ENCODE measurements around the gene EHMT2.
"Not testable (repeated sequence)": the region's sequence is repeated elsewhere in the genome, so short reads cannot be mapped to it uniquely, and the experiment has no call there.

EHMT2 gene

DNA sequence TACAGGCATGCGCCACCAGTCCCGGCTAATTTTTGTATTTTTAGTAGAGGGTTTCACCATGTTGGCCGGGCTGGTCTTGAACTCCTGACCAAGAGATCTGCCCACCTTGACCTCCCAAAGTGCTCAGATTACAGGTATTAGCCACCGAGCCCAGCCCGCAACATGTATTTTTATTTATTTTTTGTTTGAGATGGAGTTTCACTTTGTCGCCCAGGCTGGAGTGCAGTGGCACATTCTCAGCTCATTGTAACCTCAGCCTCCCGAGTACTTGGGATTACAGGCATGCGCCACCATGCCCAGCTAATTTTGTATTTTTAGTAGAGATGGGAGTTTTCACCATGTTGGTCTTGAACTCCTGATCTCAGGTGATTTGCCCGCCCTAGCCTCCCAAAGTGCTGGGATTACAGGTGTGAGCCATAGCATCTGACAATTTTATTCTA, 59.4 kb downstream of the EHMT2 start:
- not testable (repeated sequence) for DNase-seq (ENCODE audit: low read depth in 3 of 3)

DNA sequence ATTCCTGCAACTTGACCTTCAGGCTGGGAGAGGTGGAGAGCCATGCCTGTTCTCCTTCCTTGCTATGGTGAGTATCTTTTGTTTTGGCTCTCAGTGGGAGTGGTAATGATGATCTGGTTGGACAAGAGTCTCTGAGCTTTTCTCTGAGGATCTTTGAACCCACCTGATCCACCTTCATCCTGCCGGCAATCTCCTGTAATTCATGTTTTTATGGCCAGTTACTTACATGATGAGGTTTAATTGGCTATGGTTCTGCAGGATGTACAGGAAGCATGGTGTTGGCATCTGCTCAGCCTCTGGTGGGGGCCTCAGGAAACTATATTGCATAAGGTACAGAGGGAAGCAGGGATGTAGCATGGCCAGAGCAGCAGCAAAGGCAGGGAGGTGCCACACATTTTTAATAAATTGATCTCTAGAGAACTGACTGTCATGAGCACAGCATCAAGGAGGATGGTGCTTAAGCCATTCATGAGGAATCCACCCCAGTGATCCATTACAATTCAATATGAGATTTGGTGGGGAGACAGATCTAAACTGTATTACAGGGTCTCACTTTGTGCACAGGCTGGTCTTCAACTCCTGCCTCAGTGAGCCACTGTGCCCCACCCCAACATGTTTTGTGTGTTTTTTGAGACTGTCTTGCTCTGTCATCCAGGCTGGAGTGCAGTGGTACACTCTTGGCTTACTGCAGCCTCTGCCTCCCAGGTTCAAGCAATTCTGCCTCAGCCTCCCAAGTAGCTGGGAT, 60.0 kb downstream of the EHMT2 start:
- no peak for DNase-seq (ENCODE audit: low read depth in 3 of 3)

DNA sequence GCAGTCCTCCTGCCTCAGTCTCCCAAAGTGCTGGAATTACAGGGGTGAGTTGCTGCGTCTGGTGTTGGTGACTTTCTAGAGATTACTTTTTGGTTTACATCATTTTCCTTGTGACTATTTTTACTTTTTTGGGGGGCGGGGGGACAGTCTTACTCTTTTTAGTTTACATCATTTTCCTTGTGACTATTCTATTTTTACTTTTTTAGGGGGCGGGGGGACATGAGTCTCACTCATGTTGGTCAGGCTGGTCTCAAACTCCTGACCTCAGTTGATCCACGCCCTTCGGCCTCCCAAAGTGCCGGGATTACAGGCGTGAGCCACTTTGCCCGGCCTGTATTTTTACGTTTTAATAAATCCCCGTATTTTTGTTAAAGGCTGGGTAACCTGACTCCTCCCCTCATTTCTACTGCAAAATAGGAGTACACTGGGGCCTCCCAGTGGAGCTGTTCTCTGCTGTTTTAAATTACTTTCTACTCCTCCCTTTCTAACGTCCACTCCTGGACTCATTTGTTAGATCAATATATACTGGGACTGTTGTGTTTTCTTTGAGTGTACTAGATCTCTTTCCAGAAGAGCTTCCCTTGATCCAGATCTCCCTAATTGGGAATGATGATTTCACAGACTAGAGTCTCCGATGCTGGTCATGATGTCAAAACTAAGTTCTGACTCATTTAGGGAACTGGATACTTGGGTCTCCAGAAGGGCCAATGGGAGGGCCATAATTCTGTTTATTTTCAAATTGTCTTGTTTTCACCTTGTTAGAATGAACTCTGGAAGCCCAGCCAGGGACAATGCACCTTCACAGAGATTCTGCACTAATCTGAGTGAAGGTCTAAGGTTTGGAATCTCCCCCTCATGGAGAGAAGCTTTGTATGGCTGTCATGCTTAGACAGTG, 60.8 kb downstream of the EHMT2 start:
- no peak for DNase-seq (ENCODE audit: low read depth in 3 of 3)

DNA sequence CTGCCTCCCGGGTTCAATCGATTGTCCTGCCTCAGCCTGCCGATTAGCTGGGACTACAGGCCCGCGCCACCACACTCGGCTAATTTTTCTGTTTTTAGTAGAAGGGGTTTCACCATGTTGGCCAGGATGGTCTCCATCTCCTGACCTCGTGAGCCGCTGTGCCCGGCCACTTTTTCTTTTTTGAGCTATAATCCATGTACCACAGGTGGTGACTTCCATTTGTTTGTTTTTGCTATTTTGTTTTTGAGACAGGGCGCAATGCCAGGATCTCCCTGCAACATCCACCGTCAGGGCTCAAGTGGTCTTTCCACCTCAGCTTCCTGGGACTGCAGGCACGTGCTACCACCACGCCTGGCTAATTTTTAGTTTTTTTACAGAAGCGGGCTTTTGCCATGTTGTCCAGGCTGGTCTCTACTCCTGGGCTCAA, 61.4 kb downstream of the EHMT2 start:
- DNase-seq (ENCODE audit: low read depth in 3 of 3) = no peak

DNA sequence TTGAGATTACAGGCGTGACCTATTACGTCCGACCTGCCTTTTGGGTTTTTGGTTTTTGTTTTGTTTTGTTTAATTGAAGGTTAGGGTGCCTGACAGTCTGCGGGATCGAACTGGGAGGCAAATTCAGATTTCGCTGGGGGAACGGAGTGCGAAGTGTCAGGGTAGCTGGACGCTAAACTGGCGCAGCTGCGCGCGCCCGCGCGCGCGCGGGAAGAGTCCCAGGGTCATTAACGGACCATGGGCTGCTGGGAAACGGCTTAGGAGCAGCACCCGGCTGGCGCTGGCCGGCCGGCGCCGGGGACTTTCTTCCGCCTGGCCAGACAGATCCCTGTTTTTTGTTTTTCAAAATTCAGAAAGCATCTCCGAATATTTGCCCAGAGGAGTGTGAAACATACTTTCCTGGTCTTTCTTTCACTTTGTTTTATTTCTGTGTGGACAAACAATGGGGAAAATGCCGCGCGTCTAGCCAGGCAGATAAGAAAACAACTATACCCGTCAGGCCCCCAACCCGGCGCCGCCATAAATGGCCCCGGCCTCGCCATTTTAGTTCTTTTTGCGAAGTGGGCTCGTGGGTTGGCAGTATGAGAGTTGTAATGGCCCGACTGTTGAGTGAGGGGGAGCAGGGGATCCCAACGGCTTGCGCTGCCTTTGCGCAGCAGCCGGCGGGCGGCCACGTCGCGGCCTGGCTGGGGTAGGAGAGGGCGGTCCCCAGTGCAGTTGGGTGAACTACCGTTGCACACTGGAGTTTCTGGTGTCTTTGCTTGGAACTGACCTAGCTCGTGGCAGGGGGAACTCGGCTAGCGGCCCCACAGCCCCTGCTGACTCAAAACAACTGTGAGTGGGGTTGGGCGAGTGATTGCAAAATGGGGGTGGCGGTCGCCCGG, 62.9 kb downstream of the EHMT2 start:
- DNase-seq (ENCODE audit: low read depth in 3 of 3) = peak; percentile 53 to 75 (median 70)

DNA sequence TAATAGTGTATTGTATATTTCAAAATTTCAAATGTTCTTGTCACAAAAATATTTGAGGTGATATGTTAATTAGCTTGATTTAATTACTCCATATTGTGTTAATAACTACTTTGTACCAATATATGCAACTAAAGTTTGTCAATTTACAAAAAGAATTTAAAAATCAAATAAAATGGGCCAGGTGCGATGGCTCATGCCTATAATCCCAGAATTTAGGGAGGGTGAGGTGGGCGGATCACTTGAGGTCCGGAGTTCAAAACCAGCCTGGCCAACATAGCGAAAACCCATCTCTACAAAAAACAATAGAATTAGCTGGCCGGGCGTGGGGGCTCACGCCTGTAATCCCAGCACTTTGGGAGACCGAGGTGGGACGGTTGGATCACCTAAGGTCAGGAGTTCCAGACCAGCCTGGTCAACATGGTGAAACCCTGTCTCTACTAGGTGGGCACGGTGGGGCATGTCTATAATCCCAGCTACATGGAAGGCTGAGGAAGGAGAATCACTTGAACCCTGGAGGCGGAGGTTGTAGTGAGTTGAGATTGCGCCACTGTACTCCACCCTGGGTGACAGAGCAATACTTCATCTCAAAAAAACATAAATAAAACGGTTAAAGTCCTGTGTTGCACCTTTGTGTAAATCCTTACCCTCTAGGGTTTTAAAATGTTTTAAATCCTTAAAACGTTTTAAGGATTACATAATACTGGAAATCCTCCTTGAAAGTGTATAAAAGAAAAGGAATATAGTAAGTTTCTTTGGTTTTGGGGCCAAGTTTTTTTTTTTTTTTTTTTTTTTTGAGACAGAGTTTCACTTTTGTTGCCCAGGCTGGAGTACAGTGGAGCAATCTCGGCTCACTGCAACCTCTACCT, 65.9 kb downstream of the EHMT2 start:
- no peak for DNase-seq (ENCODE audit: low read depth in 3 of 3)

DNA sequence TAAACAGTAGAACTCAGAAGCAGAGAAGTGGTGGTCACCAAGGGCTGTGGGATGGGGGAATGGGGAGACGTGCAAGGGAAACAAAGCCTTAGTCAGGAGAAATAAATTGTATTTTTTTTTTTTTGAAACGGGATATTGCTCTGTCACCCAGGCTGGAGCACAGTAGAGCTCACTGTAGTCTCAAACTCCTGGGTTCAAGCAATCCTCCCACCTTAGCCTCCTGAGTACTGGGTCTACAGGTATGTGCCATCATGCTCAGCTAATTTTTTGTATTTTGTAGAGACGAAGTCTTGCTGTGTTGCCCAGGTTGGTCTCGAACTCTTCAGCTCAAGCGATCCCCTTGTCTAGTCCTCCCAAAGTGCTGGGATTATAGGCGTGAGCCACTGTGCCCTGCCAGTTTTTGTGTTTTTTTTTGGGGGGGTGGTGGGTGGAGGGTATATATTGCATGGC, 66.6 kb downstream of the EHMT2 start:
- DNase-seq (ENCODE audit: low read depth in 3 of 3) = no peak
